ENCODE data around the gene B4GAT1.
A peak's percentile ranks its signal among the peaks of the same experiment; 100 is the strongest.

B4GAT1 gene

DNA sequence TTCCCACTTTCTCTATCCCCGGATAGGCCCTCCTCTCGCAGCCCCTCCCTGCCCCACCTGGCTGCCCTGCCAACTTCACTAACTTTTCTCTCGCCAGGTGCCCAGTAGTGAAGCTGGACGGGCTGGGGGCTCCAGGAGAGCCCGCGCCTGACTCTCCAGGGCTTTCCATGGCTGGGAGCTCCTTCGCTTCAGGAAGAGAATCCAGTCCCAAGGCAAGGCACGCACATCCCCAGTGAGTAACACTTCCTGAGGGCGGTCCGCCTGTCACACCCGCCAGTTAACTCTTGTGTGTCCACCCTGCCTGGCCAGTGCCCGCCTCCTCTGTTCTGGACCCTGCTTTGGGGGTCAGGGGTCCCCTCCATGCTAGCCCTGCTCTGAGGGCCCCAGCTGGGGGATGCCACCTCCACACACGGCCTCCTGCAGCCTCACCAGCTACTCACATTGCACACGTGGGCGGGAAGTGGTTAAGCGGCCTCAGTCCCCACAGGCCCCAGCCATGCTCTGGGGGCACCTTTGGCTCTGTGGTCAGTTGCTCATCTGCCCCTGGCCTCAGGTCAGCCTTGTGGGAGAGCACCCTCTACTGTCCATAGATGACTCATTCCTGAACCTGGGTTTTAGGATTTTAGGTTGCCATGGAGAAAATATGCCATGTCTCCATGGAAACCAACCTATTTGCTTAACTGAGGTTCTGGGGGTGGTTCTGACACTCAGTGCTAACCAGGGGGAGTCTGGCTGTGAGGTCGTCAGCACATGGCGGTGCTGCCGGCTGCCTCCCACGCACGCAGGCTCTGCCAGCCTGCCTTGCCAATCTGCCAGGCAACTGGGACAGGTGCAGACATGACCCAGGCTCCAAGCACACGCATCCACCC lies 11.0 kb downstream of the B4GAT1 start, which contains the start of gene RIN1:
TSS of gene RIN1 (minus strand) at position 201 of the 869 bp plus-strand sequence. CDS start at position 169, 32 bp downstream.
- H3K9me3 Mint-ChIP-seq, result no peaks in the 10 kb centered on the region
- intact Hi-C loops (cut with micrococcal nuclease), result no loop called here
- H3K27ac Mint-ChIP-seq, result peak within 1 kb of the TSS; percentile 89
- peaks cover 35% of the 10 kb centered on the region for H3K4me1 Mint-ChIP-seq (ENCODE audit: low read depth)
- peaks cover 88% of the 10 kb centered on the region for H3K36me3 Mint-ChIP-seq (ENCODE audit: low read depth)
- H3K4me3 Mint-ChIP-seq, result peak within 1 kb of the TSS; percentile 95
- no peaks in the 10 kb centered on the region for H3K27me3 Mint-ChIP-seq

DNA sequence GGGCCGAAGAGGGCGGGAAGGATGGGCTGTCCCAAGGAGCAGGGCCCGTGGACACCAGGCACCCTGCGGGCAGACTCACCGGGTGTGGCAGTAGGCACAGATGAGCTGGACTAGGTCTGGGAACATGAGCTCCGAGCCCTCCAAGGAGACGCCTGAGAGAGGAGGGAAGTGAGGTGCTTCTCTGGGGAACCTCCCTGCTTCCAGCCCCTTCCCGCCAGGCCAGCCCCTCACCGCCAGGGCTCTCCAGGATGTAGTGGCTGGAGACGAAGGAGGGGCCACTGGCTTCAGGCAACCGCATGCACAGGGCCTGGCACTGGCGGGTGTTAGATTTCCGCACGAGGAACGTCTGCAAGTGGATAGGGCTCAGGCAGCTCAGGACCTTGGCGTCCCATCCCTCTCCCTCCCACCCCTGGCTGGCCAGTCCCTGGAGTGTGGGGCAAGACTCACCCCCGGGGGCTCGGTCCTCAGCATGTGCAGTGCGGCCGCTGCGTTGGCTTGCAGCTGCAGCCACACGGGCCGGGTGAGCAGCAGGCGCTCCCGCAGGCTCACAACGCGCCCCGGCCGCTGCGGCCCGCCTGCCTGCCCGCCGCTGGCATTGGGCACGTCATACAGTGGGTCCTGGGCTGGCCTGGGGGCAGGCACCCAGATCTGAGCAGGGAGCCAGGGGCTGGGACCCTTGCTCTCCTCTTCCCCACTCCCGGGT lies 11.7 kb downstream of the B4GAT1 start:
- peaks cover 35% of the 10 kb centered on the region for H3K4me1 Mint-ChIP-seq (ENCODE audit: low read depth)
- intact Hi-C loops (cut with micrococcal nuclease), result no loop called here
- no peaks in the 10 kb centered on the region for H3K27me3 Mint-ChIP-seq
- H3K27ac Mint-ChIP-seq, result peak overlapping the region; percentile 89
- peaks cover 81% of the 10 kb centered on the region for H3K36me3 Mint-ChIP-seq (ENCODE audit: low read depth)
- peak overlapping the region; percentile 95 for H3K4me3 Mint-ChIP-seq
- H3K9me3 Mint-ChIP-seq, result no peaks in the 10 kb centered on the region

DNA sequence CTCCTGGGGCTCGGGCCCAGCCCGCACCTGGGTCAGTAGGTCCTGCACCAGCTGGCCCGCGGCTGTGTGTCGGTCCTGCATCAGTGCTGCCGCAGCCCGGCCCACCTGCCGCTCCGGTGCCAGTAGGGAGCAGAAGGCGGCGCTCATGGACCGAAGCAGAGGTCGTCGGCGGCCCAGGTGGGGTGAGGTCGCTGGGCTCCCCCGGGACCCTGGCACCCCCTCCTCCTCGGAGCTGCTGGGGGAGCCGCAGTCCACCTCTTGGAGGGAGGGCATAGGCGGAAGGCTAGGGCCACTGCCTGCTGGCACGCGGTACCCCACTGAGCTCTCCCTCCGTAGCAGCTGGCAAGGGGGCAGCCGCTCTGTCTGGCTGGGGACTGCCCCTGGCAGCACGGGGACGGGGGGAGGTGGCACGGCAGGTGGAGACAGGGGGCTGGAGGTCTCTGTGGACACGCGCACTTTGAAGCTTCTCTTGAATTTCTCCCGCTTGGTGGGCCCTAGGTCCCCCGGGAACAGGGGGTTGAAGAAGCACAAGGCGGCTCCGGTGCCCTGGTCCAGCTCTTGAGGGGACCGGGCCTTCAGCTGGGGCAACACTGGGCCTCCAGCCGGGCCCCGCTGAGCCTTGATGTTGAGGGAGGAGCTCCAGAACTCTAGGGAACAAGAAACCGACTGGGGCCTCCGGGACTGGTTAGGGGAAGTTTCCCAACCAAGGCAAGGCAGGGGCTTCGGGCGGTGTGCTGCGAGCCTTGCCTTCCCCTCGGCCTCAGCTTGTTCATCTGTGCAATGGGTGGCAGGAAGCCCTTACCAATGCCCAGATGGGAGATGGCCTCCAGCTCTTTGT lies 12.6 kb downstream of the B4GAT1 start:
- H3K9me3 Mint-ChIP-seq, result no peaks in the 10 kb centered on the region
- H3K36me3 Mint-ChIP-seq (ENCODE audit: low read depth), result peaks cover 72% of the 10 kb centered on the region
- peaks cover 3% of the 10 kb centered on the region for H3K27me3 Mint-ChIP-seq
- H3K4me3 Mint-ChIP-seq, result peak overlapping the region; percentile 95
- intact Hi-C loops (cut with micrococcal nuclease), result no loop called here
- peak overlapping the region; percentile 89 for H3K27ac Mint-ChIP-seq
- H3K4me1 Mint-ChIP-seq (ENCODE audit: low read depth), result peaks cover 35% of the 10 kb centered on the region

DNA sequence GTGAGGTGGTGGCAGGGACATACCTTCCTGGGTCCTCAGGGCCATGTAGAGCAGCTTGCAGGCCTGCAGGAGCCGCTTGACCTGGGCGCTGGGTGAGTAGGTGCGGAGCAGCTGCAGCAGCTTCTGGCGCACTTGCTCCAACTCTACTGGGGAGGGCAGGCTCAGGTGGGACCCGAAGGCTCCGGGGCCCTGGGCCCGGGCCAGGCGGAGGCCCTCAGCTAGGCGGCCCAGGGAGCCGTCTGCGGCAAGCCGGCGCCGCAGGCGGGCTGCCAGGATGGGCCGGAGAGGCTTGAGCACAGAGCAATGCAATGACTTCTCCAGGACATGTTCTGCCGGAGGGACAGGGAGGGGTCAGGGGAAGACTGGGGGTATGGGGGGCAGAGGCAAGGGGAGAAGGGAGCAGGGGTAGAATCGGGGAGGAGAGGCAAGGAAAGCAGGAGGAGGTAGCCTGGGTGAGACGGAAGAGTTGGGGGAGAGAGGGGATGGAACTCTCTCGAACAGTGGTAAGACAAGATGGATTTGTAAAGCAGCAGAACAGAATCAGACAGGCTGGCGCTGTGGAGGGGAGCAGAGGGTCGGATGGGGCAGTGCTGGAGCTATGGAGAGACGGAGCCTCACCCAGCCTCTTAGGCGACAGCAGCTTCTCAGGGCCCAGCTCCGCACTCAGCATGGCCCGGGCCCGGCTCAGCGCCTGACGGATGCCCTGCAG lies 13.4 kb downstream of the B4GAT1 start:
- H3K4me3 Mint-ChIP-seq, result no peak overlapping the region
- peaks cover 64% of the 10 kb centered on the region for H3K36me3 Mint-ChIP-seq (ENCODE audit: low read depth)
- H3K9me3 Mint-ChIP-seq, result no peaks in the 10 kb centered on the region
- intact Hi-C loops (cut with micrococcal nuclease), result no loop called here
- peaks cover 3% of the 10 kb centered on the region for H3K27me3 Mint-ChIP-seq
- H3K4me1 Mint-ChIP-seq (ENCODE audit: low read depth), result peaks cover 35% of the 10 kb centered on the region
- no peak overlapping the region for H3K27ac Mint-ChIP-seq

DNA sequence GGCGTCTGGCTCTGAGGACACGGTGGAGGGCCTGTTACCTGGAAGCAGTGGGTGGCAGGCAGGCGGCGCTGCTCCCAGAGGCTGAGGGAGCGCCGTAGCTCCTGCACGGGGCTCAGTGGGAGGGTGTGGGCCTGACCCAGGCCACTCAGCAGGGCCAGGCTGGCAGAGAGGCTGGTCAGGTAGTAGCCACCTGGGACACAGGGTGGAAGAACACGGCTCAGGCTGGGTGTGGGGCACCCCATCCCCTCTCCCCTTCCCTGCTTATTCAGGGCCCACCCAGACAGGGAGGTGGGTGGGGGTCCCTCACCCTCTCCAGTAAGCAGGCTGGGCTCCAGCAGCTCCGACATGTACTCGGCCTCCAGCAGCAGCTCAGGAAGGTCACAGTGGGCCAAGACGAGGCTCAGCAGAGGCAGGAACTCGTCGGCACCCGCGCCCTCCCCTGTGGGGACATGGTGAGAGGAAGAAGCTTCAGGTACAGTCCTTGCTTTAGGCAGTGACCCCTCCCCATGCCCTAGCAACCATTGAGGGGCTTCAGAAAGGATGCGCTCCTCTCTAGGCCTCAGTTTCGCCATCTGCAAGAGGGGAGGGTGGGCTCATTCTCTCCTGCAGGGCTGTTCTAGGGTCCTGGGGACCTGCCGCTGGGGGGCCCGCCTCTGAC lies 14.1 kb downstream of the B4GAT1 start:
- H3K9me3 Mint-ChIP-seq, result no peaks in the 10 kb centered on the region
- H3K4me1 Mint-ChIP-seq (ENCODE audit: low read depth), result peaks cover 41% of the 10 kb centered on the region
- peaks cover 57% of the 10 kb centered on the region for H3K36me3 Mint-ChIP-seq (ENCODE audit: low read depth)
- H3K4me3 Mint-ChIP-seq, result no peak overlapping the region
- intact Hi-C loops (cut with micrococcal nuclease), result no loop called here
- H3K27me3 Mint-ChIP-seq, result peaks cover 3% of the 10 kb centered on the region
- no peak overlapping the region for H3K27ac Mint-ChIP-seq

DNA sequence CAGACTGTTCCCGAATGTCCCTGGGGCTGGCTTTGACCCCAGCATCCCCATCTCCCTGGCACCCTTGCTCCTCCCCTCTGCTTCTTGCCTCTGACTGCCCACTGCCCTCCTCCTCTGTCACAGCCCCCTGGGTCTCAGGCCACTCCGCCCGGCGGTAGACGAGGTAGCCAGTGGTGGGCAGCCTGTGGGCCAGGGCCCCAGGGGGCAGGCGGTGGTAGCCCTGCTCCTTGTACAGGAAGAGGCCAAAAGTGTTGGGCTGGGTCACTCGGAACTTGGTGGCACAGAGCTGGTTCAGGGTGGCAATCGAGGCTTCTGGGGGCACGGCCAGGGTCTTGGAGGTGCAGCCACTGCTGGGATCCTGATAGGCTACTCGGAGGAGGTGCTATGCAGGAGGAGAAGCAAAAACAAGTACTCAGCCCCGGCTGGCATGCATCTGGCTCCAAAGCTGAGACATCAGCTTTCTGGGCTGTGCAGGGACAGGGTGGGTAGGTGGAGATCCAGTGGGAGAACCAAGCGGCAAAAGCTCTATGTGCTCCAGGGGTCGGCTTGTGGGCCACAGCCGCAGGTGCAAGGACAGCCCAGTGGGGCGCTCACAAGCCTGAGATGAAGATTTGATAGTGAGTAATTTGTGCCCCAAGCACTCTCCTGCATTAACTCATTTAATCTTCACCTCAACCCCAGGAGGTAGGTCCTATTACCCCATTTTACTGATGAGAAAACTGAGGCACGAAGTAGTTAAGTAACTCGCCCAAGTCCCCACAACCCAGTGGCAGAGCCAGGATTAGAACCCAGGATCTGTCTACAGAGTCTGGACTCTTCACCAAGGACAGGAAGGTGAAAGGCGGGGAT lies 14.8 kb downstream of the B4GAT1 start:
- intact Hi-C loops (cut with micrococcal nuclease), result no loop called here
- peaks cover 50% of the 10 kb centered on the region for H3K36me3 Mint-ChIP-seq (ENCODE audit: low read depth)
- no peaks in the 10 kb centered on the region for H3K9me3 Mint-ChIP-seq
- peak overlapping the region; percentile 30 for H3K27ac Mint-ChIP-seq
- H3K4me1 Mint-ChIP-seq (ENCODE audit: low read depth), result peaks cover 42% of the 10 kb centered on the region
- H3K4me3 Mint-ChIP-seq, result no peak overlapping the region
- H3K27me3 Mint-ChIP-seq, result peaks cover 3% of the 10 kb centered on the region

DNA sequence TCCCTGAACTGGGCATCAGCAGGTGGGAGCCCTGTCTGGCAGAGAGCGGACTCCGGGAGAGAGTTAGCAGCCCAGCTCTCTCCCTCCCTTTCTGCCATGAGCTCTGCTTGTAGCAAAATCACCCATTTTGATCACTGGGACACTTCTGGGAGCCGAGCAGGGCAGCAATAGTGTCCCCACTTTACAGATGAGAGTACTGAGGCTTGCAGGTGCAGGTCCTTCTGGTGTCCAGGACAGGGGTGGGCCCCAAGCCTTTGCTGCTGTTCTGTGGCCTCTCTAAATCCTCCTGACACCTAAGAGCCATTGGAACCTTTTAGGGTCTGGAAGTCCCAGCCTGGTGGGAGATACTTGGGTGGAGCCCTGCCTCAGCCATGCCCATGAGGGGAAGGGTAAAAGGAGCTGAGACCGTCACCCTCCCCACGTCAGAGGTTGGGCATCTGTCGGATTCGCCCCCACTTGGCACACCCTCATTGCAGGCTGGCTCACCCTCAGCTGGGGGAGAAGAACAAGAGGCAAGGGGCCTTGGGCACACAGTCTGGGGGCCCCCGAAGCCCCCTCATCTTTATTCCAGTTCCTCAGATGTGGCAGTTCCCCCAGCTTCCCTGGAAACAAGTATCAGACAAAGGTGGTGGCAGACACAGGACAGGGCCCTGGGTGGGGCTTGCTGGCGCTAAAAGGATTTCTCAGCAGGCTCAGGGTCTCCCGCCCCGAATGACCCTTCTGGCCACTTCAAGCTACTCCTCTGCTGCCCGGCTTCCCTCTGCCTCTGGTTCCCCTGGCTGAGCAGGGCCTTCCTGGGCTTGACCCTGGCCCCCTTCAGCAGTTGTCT lies 15.7 kb downstream of the B4GAT1 start:
- no peak overlapping the region for H3K27ac Mint-ChIP-seq
- peaks cover 3% of the 10 kb centered on the region for H3K27me3 Mint-ChIP-seq
- intact Hi-C loops (cut with micrococcal nuclease), result no loop called here
- H3K4me3 Mint-ChIP-seq, result no peak overlapping the region
- peaks cover 33% of the 10 kb centered on the region for H3K4me1 Mint-ChIP-seq (ENCODE audit: low read depth)
- H3K36me3 Mint-ChIP-seq (ENCODE audit: low read depth), result peaks cover 41% of the 10 kb centered on the region
- no peaks in the 10 kb centered on the region for H3K9me3 Mint-ChIP-seq

DNA sequence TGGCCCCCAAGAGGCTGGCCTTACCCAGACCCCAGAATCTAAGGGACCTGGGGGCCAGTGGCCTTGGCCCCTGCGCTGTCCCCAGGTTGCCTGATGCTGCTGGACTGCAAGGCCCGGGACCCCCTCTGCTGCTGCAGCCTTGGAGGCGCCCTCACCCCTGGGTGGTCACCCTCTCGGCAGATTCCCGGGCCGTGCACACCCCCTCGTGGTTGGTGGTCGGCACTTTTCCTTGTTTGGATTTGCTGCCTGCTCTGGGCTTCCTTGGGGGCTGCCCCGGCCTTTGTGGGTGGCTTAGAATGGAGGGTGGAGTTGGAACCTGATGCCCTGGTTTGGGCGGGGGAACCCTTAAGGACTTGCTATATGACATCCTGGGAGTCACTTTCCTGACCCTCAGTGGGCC lies 16.5 kb downstream of the B4GAT1 start:
- Mint-ChIP-seq H3K4me1 (ENCODE audit: low read depth) (peaks cover 27% of the 10 kb centered on the region), H3K27ac (no peak overlapping the region), H3K4me3 (no peak overlapping the region), H3K27me3 (peaks cover 5% of the 10 kb centered on the region), H3K36me3 (ENCODE audit: low read depth) (peaks cover 36% of the 10 kb centered on the region), H3K9me3 (no peaks in the 10 kb centered on the region)
- intact Hi-C loops (cut with micrococcal nuclease), result no loop called here

DNA sequence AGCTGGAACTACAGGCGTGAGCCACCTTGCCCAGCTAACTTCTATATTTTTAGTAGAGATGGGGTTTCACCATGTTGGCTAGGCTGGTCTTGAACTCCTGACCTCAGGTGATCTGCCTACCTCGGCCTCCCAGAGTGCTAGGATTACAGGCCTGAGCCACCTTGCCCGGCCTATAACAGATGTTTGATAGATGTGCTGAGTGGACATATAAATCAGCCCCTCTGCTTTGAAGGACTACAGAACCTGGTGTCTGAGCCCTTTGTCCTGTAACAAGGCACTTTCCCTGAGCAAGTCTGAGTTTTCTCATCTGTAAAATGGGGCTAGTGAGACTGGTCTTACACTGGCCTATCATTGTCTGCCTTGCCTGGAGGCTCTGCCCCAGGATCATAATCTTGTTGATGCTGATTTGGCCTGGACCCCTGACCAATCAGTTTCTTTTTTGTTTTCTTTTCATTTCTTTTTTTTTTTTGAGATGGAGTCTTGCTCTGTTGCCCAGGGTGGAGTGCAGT lies 18.2 kb downstream of the B4GAT1 start:
- Mint-ChIP-seq H3K4me1 (ENCODE audit: low read depth) (peaks cover 16% of the 10 kb centered on the region), H3K27me3 (peaks cover 5% of the 10 kb centered on the region), H3K4me3 (no peak overlapping the region), H3K36me3 (ENCODE audit: low read depth) (peaks cover 27% of the 10 kb centered on the region), H3K9me3 (no peaks in the 10 kb centered on the region), H3K27ac (no peak overlapping the region)
- intact Hi-C loops (cut with micrococcal nuclease), result no loop called here

DNA sequence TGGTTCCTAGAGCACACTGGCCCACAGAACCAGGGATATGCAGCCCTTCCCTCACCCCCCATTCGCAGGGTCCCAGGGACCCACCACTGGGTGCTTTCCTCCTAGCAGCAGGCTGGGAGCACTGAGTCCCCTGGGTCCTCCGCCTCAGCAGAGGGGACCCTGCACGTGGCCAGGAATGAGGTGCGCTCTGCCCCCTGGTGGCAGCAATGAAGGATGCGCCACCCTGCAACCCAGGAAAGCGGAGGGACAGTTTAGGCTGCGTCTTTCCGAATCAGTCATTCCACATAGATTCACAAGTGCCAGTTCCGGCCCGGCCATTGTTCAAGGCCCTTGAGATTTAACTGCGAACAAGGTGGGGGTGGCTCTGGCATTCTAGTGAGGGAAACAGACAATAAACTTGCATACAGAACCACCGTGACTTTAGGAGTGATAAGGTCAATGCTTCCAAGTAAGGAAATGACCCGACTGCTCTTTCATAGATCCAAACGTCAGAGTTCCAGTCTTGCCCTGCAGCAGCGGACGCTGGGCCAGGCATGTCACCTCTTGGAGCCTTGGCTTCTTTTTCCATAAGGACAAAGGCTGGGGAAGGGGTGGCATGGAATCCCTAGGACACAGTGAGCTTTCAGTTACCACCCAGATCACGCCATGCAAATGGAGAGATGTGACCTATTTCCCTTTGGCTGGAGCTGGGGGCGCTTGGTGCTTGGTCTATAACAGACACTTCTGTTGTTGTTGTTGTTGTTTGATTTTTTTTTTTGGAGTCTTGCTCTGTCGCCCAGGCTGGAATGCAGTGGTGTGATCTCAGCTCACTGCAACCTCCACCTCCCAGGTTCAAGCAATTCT lies 18.9 kb downstream of the B4GAT1 start:
- Mint-ChIP-seq H3K27ac (peak overlapping the region; percentile 30), H3K4me3 (no peak overlapping the region), H3K36me3 (ENCODE audit: low read depth) (peaks cover 20% of the 10 kb centered on the region), H3K4me1 (ENCODE audit: low read depth) (peaks cover 13% of the 10 kb centered on the region), H3K9me3 (no peaks in the 10 kb centered on the region), H3K27me3 (peaks cover 5% of the 10 kb centered on the region)
- intact Hi-C loops (cut with micrococcal nuclease), result loop anchor here (1.0 kb wide), 1 partner anchor 17 kb away; no protein-coding TSS in a partner anchor

DNA sequence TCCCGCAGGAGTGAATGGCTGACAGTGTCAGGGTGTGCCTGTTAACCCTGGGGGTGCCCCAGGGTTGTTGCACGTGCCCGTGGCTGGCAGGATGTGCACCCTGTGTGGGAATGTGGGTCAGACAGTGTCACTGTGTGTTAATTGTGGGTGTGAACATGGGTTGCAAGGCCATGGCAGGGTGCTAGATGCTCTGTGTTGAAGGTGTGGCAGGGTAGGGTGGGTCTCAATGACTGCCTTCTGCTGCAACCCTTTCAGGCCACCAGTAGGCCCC lies 19.5 kb downstream of the B4GAT1 start:
- Mint-ChIP-seq H3K36me3 (ENCODE audit: low read depth) (peaks cover 15% of the 10 kb centered on the region), H3K27ac (no peak overlapping the region), H3K27me3 (peaks cover 5% of the 10 kb centered on the region), H3K4me1 (ENCODE audit: low read depth) (peaks cover 13% of the 10 kb centered on the region), H3K4me3 (no peak overlapping the region), H3K9me3 (no peaks in the 10 kb centered on the region)
- intact Hi-C loops (cut with micrococcal nuclease), result loop anchor here (1.0 kb wide), 1 partner anchor 17 kb away; no protein-coding TSS in a partner anchor

Measured in dendritic cell treated with granulocyte-macrophage colony-stimulating factor and Interleukin-4, amounts not matched to agents 40 ng/mL and 50 ng/mL, for 4 days (primary cell).